DMS 273 (cell line): ENCODE measurements around the gene KLHDC3.
"Not testable (repeated sequence)": the region's sequence is repeated elsewhere in the genome, so short reads cannot be mapped to it uniquely, and the experiment has no call there.

Experiments used
- DNase-seq: peaks from one replicate; lab custom pipeline; 2025; ENCODE audit not compliant: unreplicated experiment; lab: John Stamatoyannopoulos, UW

Gene KLHDC3

GRCh38 chr6:42988486-42989020 lies 25.5 kb upstream of the KLHDC3 start:
- DNase-seq, result peak; percentile 18

- DNase-seq, result no peak
These were observed 24.1 kb upstream of the KLHDC3 start for GRCh38 chr6:42989923-42990322.

GRCh38 chr6:42993445-42993844 lies 20.6 kb upstream of the KLHDC3 start:
- DNase-seq, result no peak

- no peak for DNase-seq
These were observed 17.5 kb upstream of the KLHDC3 start for GRCh38 chr6:42996513-42996912.

DNA sequence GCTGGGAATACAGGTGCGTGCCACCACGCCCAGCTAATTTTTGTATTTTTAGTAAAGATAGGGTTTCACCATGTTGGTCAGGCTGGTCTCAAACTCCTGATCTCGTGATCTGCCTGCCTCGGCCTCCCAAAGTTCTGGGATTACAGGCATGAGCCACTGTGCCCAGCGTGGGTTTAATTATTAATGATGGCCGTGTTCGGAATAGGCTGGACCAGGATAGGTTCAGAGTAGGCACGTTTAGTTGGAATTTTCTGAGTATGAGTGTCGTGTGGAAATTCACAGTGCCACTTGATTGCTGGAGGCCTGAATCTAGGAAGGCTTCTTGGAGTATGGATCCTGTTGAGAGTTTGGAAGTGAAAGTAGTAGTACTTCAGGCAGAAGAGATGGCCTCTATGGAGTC lies 15.8 kb upstream of the KLHDC3 start:
- DNase-seq, result not testable (repeated sequence)

DNA sequence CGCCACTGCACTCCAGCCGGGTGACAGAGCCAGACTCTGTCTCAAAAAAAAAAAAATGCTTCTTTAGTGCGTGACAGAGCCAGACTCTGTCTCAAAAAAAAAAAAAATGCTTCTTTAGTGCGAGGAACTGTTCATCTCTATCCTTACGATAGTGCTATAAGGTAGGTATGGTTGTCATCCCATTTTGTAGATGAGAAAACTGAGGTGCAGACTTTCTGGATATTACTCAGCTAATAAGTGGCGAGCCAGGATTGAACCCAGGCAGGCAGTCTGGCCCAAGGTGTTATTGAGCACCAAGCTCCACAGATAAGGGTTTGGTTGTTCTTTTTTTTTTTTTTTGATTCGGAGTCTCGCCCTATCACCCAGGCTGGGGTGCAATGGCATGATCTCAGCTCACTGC lies 12.2 kb upstream of the KLHDC3 start:
- DNase-seq, result no peak

DNA sequence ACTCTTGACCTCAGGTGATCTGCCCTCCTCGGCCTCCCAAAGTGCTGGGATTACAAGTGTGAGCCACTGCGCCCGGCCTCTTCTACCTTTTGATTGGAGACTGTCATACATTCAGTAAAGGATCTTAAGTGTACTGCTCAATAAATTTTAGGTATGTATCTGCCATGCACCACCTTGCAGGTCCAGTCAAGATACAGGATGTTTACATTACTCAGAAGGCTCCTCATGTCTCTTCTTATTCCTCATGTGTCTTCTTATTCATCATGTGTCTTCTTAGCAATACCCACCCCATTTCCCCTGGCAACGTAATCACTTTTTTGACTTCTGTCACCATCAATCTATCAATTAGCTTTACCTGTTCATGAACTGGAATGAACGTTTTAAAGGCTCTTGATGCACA lies 8.2 kb upstream of the KLHDC3 start:
- no peak for DNase-seq

GRCh38 chr6:43006251-43006650 lies 7.8 kb upstream of the KLHDC3 start:
- DNase-seq, result no peak

DNA sequence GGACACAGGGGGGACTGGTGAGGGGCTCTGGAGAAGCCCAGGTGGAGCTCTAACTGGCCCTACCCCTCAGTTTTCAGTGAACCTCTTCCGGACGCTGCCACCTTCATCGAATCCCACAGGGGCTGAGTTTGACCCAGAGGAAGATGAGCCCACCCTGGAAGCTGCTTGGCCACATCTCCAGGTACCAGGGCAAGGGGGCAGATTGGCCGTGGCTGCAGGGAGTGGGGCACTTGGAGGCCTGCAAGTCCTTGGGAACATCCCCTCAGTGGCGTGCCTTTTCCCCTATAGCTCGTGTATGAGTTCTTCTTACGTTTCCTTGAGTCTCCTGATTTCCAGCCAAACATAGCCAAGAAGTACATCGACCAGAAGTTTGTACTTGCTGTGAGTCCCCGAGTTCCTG lies 6.9 kb upstream of the KLHDC3 start:
- no peak for DNase-seq

DNA sequence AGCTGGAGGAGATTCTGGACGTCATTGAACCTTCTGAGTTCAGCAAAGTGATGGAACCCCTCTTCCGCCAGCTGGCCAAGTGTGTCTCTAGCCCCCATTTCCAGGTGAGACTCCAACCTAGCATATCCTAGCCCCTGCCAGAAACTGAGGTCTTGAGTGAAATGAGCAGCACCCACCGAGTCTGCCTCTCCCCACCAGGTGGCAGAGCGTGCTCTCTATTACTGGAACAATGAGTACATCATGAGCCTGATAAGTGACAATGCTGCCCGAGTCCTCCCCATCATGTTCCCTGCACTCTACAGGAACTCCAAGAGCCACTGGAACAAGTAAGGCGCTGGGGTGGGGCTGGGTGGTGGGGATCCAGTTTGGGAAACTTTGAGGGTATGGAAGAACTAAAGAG lies 4.9 kb upstream of the KLHDC3 start:
- DNase-seq, result peak; percentile 71

- DNase-seq, result no peak
These were observed 2.8 kb upstream of the KLHDC3 start for GRCh38 chr6:43011207-43011606.

DNA sequence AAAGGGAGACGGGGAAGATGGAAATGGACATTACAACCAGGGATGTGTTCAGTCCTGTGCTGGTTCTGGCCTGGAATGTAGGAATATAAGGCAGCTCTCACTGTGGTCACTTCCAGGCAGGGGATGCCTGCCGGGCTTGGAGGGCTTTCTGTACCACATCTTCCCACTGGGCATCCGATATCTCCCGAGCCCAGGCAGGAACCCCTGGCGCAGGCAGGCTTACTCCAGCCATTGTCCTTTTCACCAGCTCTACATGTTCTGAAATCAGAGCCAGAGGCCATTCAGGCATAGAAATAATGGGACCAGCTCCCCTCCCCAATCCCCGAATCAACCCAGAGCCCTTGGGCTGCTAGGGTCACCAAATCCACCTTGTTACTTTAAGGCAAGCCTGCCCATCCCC lies 1.7 kb upstream of the KLHDC3 start:
- DNase-seq, result no peak

DNA sequence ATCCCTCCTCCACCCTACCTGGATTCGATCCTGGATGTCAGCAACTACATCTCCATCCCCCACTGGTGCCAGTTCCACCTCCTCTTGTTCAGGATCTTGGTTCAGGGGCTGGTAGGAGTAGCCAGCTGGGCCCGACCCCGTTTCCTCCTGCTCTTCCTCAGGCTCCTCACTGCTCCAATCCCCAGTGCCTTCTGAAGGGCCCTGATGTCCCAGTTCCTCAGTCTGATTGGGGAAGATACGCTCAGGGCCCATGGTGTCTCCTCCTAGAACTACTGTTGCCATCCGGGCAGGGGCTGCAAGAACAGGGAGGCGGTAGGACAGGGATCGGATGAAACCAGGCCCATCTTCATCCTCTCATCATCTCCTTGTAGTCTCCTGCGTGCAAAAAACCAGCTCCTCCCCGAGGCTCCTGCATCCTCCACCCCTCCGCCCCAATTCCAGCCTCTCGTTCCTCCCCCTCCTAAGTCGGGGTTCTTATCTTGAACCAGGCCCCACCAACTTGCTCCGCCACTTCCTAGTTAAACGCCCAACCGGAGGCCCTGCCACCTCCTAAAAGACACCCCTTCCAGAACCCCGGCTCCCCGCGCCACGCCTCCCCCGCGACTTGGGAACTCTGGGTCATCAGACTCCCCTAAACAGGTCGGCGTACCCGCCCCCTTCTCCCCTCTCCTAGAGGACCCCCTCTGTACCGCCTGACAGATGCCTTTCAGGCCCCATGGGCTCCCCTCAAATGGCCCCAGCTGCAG lies 779 bp upstream of the KLHDC3 start:
- peak; percentile 57 for DNase-seq

- peak; percentile 56 for DNase-seq
These were observed 423 bp downstream of the KLHDC3 start for GRCh38 chr6:43014434-43014909.

GRCh38 chr6:43016176-43016942 lies 2.3 kb downstream of the KLHDC3 start:
- DNase-seq, result no peak

GRCh38 chr6:43016943-43017334 lies 2.9 kb downstream of the KLHDC3 start:
- DNase-seq, result no peak

DNA sequence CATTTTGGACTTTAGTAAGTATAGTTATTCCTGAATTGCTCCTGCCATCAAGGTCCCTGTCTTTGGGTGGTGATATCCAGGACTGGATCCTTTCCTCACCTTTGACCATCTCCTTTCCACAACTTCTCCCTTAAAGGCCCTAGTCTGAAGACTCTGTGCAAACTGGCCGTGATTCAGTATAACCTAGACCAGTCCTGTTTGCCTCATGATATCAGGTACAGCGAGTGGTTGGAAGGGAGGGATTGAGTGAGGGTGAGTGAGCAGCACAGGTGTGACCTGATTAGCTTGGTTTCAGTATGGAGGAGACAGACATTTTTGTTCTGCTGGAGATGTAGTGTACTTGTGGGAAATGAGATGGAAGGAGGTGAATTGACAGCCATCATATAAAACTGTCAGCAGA lies 5.1 kb downstream of the KLHDC3 start:
- no peak for DNase-seq

GRCh38 chr6:43020052-43020705 lies 6.1 kb downstream of the KLHDC3 start:
- no peak for DNase-seq

GRCh38 chr6:43020847-43021246 lies 6.8 kb downstream of the KLHDC3 start:
- peak; percentile 70 for DNase-seq

GRCh38 chr6:43021270-43022047 lies 7.4 kb downstream of the KLHDC3 start, which contains the start of gene RRP36:
Gene RRP36 (plus strand): TSS chr6:43021623. CDS start chr6:43021655, 32 bp downstream.
- peak; percentile 94 for DNase-seq

DNA sequence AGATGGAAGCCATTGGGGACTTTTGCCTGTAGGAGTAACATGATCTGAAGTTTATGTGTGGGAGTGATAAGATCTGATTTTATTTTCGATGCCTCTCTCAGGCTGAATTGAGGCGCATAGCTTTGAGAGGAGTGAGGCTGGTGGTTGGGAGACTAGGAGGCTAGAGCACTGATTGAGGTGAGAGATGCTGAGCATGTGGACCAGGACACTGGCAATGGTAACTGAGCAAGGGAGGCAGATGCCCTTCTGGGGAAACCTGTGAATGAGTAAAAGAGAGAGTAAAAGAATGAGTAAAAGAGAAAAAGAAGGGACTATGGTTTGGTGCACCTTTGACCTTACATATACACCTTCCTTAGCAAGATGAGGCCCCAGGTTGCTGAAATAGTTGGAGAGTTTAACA lies 10.4 kb downstream of the KLHDC3 start:
- DNase-seq, result no peak
